H1 (cell line): Measurements from ENCODE around the gene ERICH2. TPM values are rescaled to one million over a fixed set of nuclear protein-coding genes. Genes with fewer than 3 reads are reported as not detected.
A peak's percentile ranks its signal among the peaks of the same experiment; 100 is the strongest.

Experiments used
- CTCF ChIA-PET: fragments of 300-600 bp; sonication (Branson Sonifier 250); formaldehyde crosslinking; loops from one replicate; lab custom pipeline; 2021; ENCODE audit not compliant: partially characterized antibody; lab: Charles Lee
- POLR2A ChIA-PET: fragments of 300-600 bp; sonication (Branson Sonifier 250); formaldehyde crosslinking; loops from one replicate; lab custom pipeline; 2021; ENCODE audit warnings: inconsistent platforms; ENCODE audit not compliant: partially characterized antibody; lab: Charles Lee
- DNase-seq, 2 experiments: peaks; one replicate each; pipeline versions ENCODE4 v3.0.0 to v3.0.0-alpha.2; 2010 to 2022; ENCODE audit warnings: low spot score in 2 of 2, low read depth in 1 of 2, mixed read lengths in 1 of 2
- FAIRE-seq: peaks from 2 replicates; lab custom pipeline; 2011; peaks lifted over from hg19 to GRCh38; lab: Jason Lieb, UNC
- H2AFZ ChIP-seq: 2 replicates; pipeline ENCODE4 v1.8.1; 2012; ENCODE audit warnings: low read length, inconsistent platforms
- H2AK5ac ChIP-seq: 2 replicates; pipeline ENCODE4 v1.6.1; 2013; ENCODE audit warnings: low read depth, low read length
- H2BK120ac ChIP-seq: replicated peaks from 2 replicates; pipeline ENCODE3; 2013; ENCODE audit warnings: low read depth, low read length, inconsistent platforms
- H2BK12ac ChIP-seq: 2 replicates; pipeline ENCODE4 v1.6.1; 2013; ENCODE audit warnings: low read depth, low read length
- H2BK15ac ChIP-seq: 2 replicates; pipeline ENCODE4 v1.6.1; 2013; ENCODE audit warnings: low read length
- H2BK20ac ChIP-seq: 2 replicates; pipeline ENCODE4 v1.6.1; 2013; ENCODE audit warnings: low read length
- H2BK5ac ChIP-seq: 2 replicates; pipeline ENCODE4 v1.6.1; 2013; ENCODE audit warnings: low read depth, low read length
- H3K14ac ChIP-seq: 2 replicates; pipeline ENCODE4 v1.6.1; 2013; ENCODE audit warnings: inconsistent platforms; ENCODE audit not compliant: insufficient read length
- H3K18ac ChIP-seq: 2 replicates; pipeline ENCODE4 v1.6.1; 2013; ENCODE audit warnings: low read length; ENCODE audit errors: extremely low read depth
- H3K23ac ChIP-seq: 2 replicates; pipeline ENCODE4 v1.6.1; 2013; ENCODE audit warnings: inconsistent platforms; ENCODE audit not compliant: insufficient read length
- H3K23me2 ChIP-seq: 2 replicates; pipeline ENCODE4 v1.6.1; 2013; ENCODE audit warnings: low read depth, low read length
- H3K27ac ChIP-seq: 2 replicates; pipeline ENCODE4 v1.6.1; 2011; ENCODE audit warnings: low read depth, low read length, inconsistent platforms
- H3K27me3 ChIP-seq, 4 experiments: replicated peaks in 1 of 4; 1 replicate in 1 of 4; 2 replicates in 3 of 4; pipeline versions ENCODE4 v1.6.1 to v1.8.1; 2011 to 2013; ENCODE audit warnings: low read length in 3 of 4, mild to moderate bottlenecking in 3 of 4, inconsistent platforms in 2 of 4, mixed read lengths in 2 of 4, moderate library complexity in 1 of 4; ENCODE audit not compliant: control insufficient read depth in 3 of 4, insufficient read depth in 3 of 4; ENCODE audit errors: extremely low read depth in 1 of 4
- H3K36me3 ChIP-seq, 4 experiments: 2 replicates each; pipeline versions ENCODE4 v1.6.1 to v1.8.1; 2011 to 2013; ENCODE audit warnings: mild to moderate bottlenecking in 4 of 4, low read length in 3 of 4, moderate library complexity in 2 of 4, control low read depth in 1 of 4, inconsistent platforms in 1 of 4; ENCODE audit not compliant: insufficient read depth in 4 of 4, control insufficient read depth in 2 of 4
- H3K4ac ChIP-seq: replicated peaks from 2 replicates; pipeline ENCODE3; 2013; ENCODE audit warnings: low read length, low read depth, mixed read lengths, inconsistent platforms; ENCODE audit not compliant: insufficient read length
- H3K4me1 ChIP-seq, 4 experiments: replicated peaks in 1 of 4; 1 replicate in 1 of 4; 2 replicates in 3 of 4; pipeline versions ENCODE4 v1.6.1 to v1.8.1; 2011 to 2013; ENCODE audit warnings: low read length in 3 of 4, inconsistent platforms in 2 of 4, mixed read lengths in 1 of 4; ENCODE audit not compliant: insufficient read depth in 4 of 4, control insufficient read depth in 3 of 4
- H3K4me2 ChIP-seq, 2 experiments: 2 replicates each; pipeline versions ENCODE4 v1.6.1 to v1.8.1; 2011 to 2013; ENCODE audit warnings: low read depth in 2 of 2, low read length in 2 of 2, control low read depth in 1 of 2, inconsistent platforms in 1 of 2, mild to moderate bottlenecking in 1 of 2; ENCODE audit not compliant: insufficient read depth in 1 of 2
- H3K4me3 ChIP-seq, 4 experiments: fragments of 200-600, 300-600 bp in 1 of 4; sonication (generic), shearing (Covaris generic), sonication (Bioruptor Twin) in 1 of 4; 2 replicates each; pipeline versions ENCODE4 v1.5.1 to v1.8.1; 2011 to 2016; ENCODE audit warnings: low read length in 4 of 4, low read depth in 3 of 4, control low read depth in 2 of 4, inconsistent platforms in 2 of 4, mild to moderate bottlenecking in 2 of 4, mixed read lengths in 1 of 4, moderate library complexity in 1 of 4; ENCODE audit not compliant: insufficient read depth in 2 of 4; ENCODE audit errors: extremely low read depth in 1 of 4
- H3K56ac ChIP-seq: replicated peaks from 2 replicates; pipeline ENCODE3; 2013; ENCODE audit warnings: low read depth, mild to moderate bottlenecking, mixed read lengths, low read length, inconsistent platforms; ENCODE audit not compliant: insufficient read length
- H3K79me1 ChIP-seq: 2 replicates; pipeline ENCODE4 v1.6.1; 2013; ENCODE audit warnings: low read depth, low read length, control low read depth
- H3K79me2 ChIP-seq, 2 experiments: 2 replicates each; pipeline versions ENCODE4 v1.6.1 to v1.8.1; 2012 to 2013; ENCODE audit warnings: low read length in 2 of 2, mild to moderate bottlenecking in 2 of 2, inconsistent platforms in 1 of 2; ENCODE audit not compliant: insufficient read depth in 2 of 2, control insufficient read depth in 1 of 2
- H3K9ac ChIP-seq, 4 experiments: replicated peaks in 1 of 4; 1 replicate in 1 of 4; 2 replicates in 3 of 4; pipeline versions ENCODE4 v1.6.1 to v1.8.1; 2011 to 2013; ENCODE audit warnings: low read depth in 3 of 4, low read length in 3 of 4, control low read depth in 2 of 4, mild to moderate bottlenecking in 2 of 4, moderate library complexity in 2 of 4, inconsistent platforms in 1 of 4; ENCODE audit errors: extremely low read depth in 1 of 4
- H3K9me3 ChIP-seq, 2 experiments: 2 replicates each; pipeline versions ENCODE4 v1.6.1 to v1.8.1; 2012 to 2013; ENCODE audit warnings: mild to moderate bottlenecking in 2 of 2, moderate library complexity in 2 of 2, control low read depth in 1 of 2, inconsistent platforms in 1 of 2, low read depth in 1 of 2, low read length in 1 of 2, mixed read lengths in 1 of 2; ENCODE audit not compliant: insufficient read depth in 2 of 2
- H4K20me1 ChIP-seq, 2 experiments: replicated peaks in 1 of 2; 2 replicates each; pipeline versions ENCODE3 to v1.8.1; 2011 to 2013; ENCODE audit warnings: inconsistent platforms in 2 of 2, low read length in 2 of 2, mild to moderate bottlenecking in 1 of 2; ENCODE audit not compliant: insufficient read depth in 2 of 2, control insufficient read depth in 1 of 2
- H4K5ac ChIP-seq: 2 replicates; pipeline ENCODE4 v1.6.1; 2013; ENCODE audit warnings: low read length, low read depth, mixed read lengths, inconsistent platforms; ENCODE audit not compliant: insufficient read length
- H4K8ac ChIP-seq: 2 replicates; pipeline ENCODE4 v1.8.0; 2013; ENCODE audit warnings: mild to moderate bottlenecking, moderate library complexity, low read length, inconsistent platforms; ENCODE audit not compliant: insufficient read depth; ENCODE audit errors: extremely low read depth
- H4K91ac ChIP-seq: replicated peaks from 2 replicates; pipeline ENCODE3; 2013; ENCODE audit warnings: low read length, mixed read lengths, inconsistent platforms; ENCODE audit not compliant: insufficient read length
- ATF3 ChIP-seq: IDR thresholded peaks from 2 replicates; pipeline ENCODE4 v1.6.1; 2011; ENCODE audit warnings: low read depth, mild to moderate bottlenecking, low read length; ENCODE audit not compliant: insufficient read depth
- E2F6 ChIP-seq: IDR thresholded peaks from 2 replicates; pipeline ENCODE4 v1.6.1; 2012; ENCODE audit warnings: inconsistent platforms
- EP300 ChIP-seq, 2 experiments: IDR thresholded peaks; 1 replicate in 1 of 2; 2 replicates in 1 of 2; pipeline ENCODE4 v1.6.1; 2011 to 2012; ENCODE audit warnings: low read depth in 2 of 2, low read length in 2 of 2, mild to moderate bottlenecking in 2 of 2, borderline replicate concordance in 1 of 2, inconsistent platforms in 1 of 2, moderate library complexity in 1 of 2
- EZH2 ChIP-seq: fragments of 200-600 bp; sonication (generic); IDR thresholded peaks from 2 replicates; pipeline ENCODE4 v1.7.1; 2012; ENCODE audit warnings: low read depth, mild to moderate bottlenecking, moderate library complexity, low read length, inconsistent platforms; ENCODE audit not compliant: severe bottlenecking
- RFX5 ChIP-seq: IDR thresholded peaks from 2 replicates; pipeline ENCODE4 v1.6.1; 2011; ENCODE audit warnings: low read depth, low read length, improper control_type of control experiment, borderline replicate concordance
- RXRA ChIP-seq: IDR thresholded peaks from 2 replicates; pipeline ENCODE4 v1.6.1; 2011; ENCODE audit warnings: low read depth, mild to moderate bottlenecking, low read length, moderate library complexity; ENCODE audit not compliant: insufficient read depth
- SAP30 ChIP-seq: fragments of 300-600 bp; sonication (generic); IDR thresholded peaks from 2 replicates; pipeline ENCODE4 v1.7.1; 2012; ENCODE audit warnings: low read length, moderate library complexity, mild to moderate bottlenecking, inconsistent platforms; ENCODE audit not compliant: insufficient read depth, insufficient replicate concordance
- SIN3A ChIP-seq, 2 experiments: IDR thresholded peaks in 1 of 2; conservative IDR thresholded peaks in 1 of 2; 2 replicates each; pipeline ENCODE4 v1.6.1; 2011 to 2012; ENCODE audit warnings: low read length in 2 of 2, improper control_type of control experiment in 1 of 2, low read depth in 1 of 2, mild to moderate bottlenecking in 1 of 2
- SIRT6 ChIP-seq: IDR thresholded peaks from one replicate; pipeline ENCODE4 v1.7.1; 2012; ENCODE audit warnings: low read length, inconsistent platforms
- SP4 ChIP-seq: IDR thresholded peaks from 2 replicates; pipeline ENCODE4 v1.6.1; 2012; ENCODE audit warnings: low read length, inconsistent platforms
- TBP ChIP-seq: IDR thresholded peaks from 2 replicates; pipeline ENCODE4 v1.6.1; 2011; ENCODE audit warnings: low read depth, low read length, improper control_type of control experiment
- WGBS, 2 experiments: shearing (Covaris generic) in 1 of 2; methylation state at CpG; one replicate each; pipeline versions ENCODE4 v1.1.6 to v1.1.7; 2013 to 2015; ENCODE audit warnings: low lambda C conversion rate in 2 of 2, mixed read lengths in 2 of 2, inconsistent platforms in 1 of 2, low coverage in 1 of 2, missing lambda C conversion rate in 1 of 2; ENCODE audit not compliant: insufficient replicate concordance in 2 of 2, insufficient coverage in 1 of 2, insufficient read length in 1 of 2; ENCODE audit errors: extremely low coverage in 1 of 2, missing lambda C conversion rate in 1 of 2; 5-methylcytosine and 5-hydroxymethylcytosine counted together
- polyA plus RNA-seq, 7 experiments: library from polyadenylated mRNA; depleted of rRNA in 3 of 7; stranded (reverse) in 5 of 7; unstranded in 2 of 7; fragments of >200 nt in 5 of 7; fragments of 200-250 nt in 2 of 7; gene quantifications; 1 replicate in 5 of 7; 2 replicates in 1 of 7; 4 replicates in 1 of 7; pipeline versions ENCODE4 v1.2.1 to v1.2.3, GENCODE V29; 2011 to 2013; ENCODE audit warnings: missing spikeins in 2 of 7, mixed read lengths in 2 of 7
- total RNA-seq: library from RNA; stranded (reverse); fragmentation: NEBNext Ultra II Directional; extraction: Animal tissue kit (Norgen Biotek cat#: 25700); gene quantifications from 2 replicates; pipeline ENCODE4 v1.2.1, GENCODE V29; 2021

The ERICH2 gene
- total and polyA plus RNA-seq, 2 of the 8 experiments (the other 6 are each of a cell fraction or from before 2014, with no cell fraction given) = 0.20 to 2.1 TPM

GRCh38 chr2:170824526-170825015 is 54.4 kb downstream of the ERICH2 start:
- no peak overlapping the region for H3K4me3 ChIP-seq
- H3K36me3 ChIP-seq = no peaks in the 10 kb centered on the region
- H3K56ac ChIP-seq = no peak overlapping the region
- DNase-seq (no peak), FAIRE-seq (no peak)
- no peak overlapping the region for H3K4ac ChIP-seq
- H3K79me1 ChIP-seq = no peaks in the 10 kb centered on the region
- no peaks in the 10 kb centered on the region for H4K20me1 ChIP-seq
- no peak overlapping the region for H4K5ac ChIP-seq
- no peaks in the 10 kb centered on the region for H3K79me2 ChIP-seq
- peaks cover 5 to 39% (median 22%) of the 10 kb centered on the region in 4 experiments for H3K4me1 ChIP-seq
- peaks cover 41 to 78% (median 71%) of the 10 kb centered on the region in 4 experiments for H3K27me3 ChIP-seq
- H3K23me2 ChIP-seq = peaks cover 11% of the 10 kb centered on the region; the same call in 1 of the 2 replicates
- WGBS, 2 experiments = 55% methylated on average over 2 of the region's 2 CpGs; no CpG with 5 or more reads in 1 of the 2 experiments
- no peak overlapping the region for H4K91ac ChIP-seq
- no peak overlapping the region for H2BK15ac ChIP-seq
- H3K23ac ChIP-seq = no peak overlapping the region
- CTCF ChIA-PET = interaction anchor here (0.8 to 2.7 kb wide), 9 partner anchors 8 to 458 kb away, joined by 3 to 12 read pairs (median 4); partner anchors contain the start of gene GAD1
- H2AFZ ChIP-seq = no peak overlapping the region
- POLR2A ChIA-PET = interaction anchor here (1.0 kb wide), 1 partner anchor 8 kb away, joined by 3 read pairs; no protein-coding TSS in a partner anchor
- no peak overlapping the region for H3K14ac ChIP-seq
- H3K18ac ChIP-seq = no peak overlapping the region
- no peak overlapping the region for H3K9ac ChIP-seq
- H2AK5ac ChIP-seq = no peak overlapping the region
- H2BK12ac ChIP-seq = 0 out of 2 replicates have a peak overlapping the region, but pooled peaks have one; percentile 11
- no peak overlapping the region for H4K8ac ChIP-seq
- no peak overlapping the region for H2BK120ac ChIP-seq
- no peak overlapping the region for H3K27ac ChIP-seq
- H2BK5ac ChIP-seq = no peak overlapping the region
- H3K4me2 ChIP-seq = peak overlapping the region in 1 of 2 experiments; percentile 76; a peak in 1 of 4 replicates
- no peaks in the 10 kb centered on the region for H3K9me3 ChIP-seq
- H2BK20ac ChIP-seq = no peak overlapping the region; the same call in 1 of the 2 replicates
- TF ChIP-seq SIN3A (conservative IDR thresholded peaks at IDR 0.05 in 1 of 2, IDR thresholded peaks at IDR 0.05 in 1 of 2; ENCODE audit: low read depth in 1 of 2, low read length in 2 of 2) (no peak), EZH2 (no peak), TBP (no peak), ATF3 (no peak), SIRT6 (no peak), EP300 (IDR thresholded peaks at IDR 0.05; ENCODE audit: borderline replicate concordance in 1 of 2, low read depth in 2 of 2, low read length in 2 of 2) (no peak), SAP30 (no peak), SP4 (no peak), E2F6 (no peak), RXRA (no peak), RFX5 (no peak)
